IPS DF 19.7 (cell line): Measurements from ENCODE around the gene ZBED4.

ENCODE experiments used
- DNase-seq: peaks from one replicate; pipeline ENCODE4 v3.0.0-alpha.2; 2013; ENCODE audit warnings: low read depth, low spot score

Gene ZBED4

DNA sequence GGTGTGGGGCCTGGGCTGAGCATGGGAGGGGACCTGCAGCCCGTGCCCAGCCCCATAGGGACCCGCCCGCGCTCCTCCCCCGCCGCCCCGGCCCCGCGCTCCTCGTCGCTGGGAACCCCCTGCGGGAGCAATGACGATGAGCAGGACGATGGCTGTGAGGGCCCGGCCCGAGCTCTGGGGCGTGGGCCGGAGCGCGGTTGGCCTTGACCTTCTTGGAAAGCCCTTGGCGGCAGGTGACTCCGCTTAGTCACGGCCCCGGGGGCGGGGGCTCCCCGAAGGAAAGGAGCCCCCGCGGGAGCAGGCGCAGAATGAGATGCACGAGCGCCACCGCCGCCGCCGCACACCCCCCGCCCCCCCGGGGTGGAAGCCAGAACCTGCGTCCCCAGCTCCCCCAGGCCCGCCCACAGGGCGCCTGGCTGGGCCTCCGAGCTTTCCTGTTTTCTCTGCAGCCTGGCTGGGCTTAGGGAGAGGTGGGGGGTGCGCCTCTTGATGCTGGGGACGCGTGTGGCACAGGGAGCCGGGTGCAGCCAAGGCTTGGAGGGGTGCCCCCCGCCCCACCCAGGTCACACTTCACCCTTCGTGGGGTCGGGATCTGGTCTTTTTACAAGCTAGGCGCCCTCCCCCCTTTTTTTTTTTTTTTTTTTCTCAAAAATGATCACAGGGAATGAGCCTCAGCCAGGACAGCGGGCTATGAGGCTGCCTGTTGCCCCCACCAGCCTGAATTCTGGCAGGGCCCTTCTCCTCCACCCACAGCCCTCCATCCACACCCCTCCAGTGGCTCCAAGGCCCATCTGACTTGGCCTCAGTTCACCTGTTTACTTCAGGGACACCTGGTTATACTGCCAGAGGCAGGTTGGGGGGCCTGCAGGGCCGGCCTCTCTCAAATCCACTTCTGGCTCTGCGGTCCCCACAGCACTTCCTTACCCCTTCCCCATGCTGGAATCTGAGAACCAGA, 82.7 kb downstream of the ZBED4 start:
- no peak for DNase-seq

- no peak for DNase-seq
Measured at GRCh38 chr22:49936973-49937757, 83.5 kb downstream of the ZBED4 start.

- DNase-seq, result no peak
Measured at GRCh38 chr22:49937758-49938564, 84.3 kb downstream of the ZBED4 start.

DNA sequence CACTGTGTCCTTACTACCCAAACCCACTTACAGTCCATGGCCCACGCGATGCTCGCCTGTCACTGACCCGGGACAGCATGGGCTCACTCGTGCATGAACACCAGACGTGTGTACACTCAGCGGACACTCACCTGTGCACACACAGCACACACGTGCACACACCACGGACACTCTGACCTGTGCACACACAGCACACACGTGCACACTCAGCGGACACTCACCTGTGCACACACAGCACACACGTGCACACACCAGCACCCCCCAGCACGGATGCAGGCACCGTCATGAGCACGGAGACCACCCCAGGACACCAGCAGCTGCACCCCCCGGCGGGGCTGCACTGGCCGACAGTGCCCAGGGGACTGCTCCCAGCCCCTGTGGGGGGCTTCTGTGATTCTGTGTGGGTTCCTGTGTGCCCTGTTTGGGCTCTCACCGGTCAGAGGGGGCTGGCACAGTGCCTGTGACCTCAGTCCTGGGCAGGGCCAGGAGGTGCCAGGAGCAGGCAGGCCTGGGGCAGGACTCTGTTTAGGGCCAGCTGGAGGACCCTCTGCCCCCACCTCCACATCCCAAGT, 85.0 kb downstream of the ZBED4 start:
- no peak for DNase-seq
